NCI-H2227 (cell line): ENCODE results near the gene MUC13.
A peak's percentile ranks its signal among the peaks of the same experiment; 100 is the strongest.

ENCODE experiments used
- DNase-seq: peaks from one replicate; lab custom pipeline; 2025; ENCODE audit not compliant: unreplicated experiment; lab: John Stamatoyannopoulos, UW

MUC13 gene

GRCh38 chr3:124950026-124950425, 15.5 kb upstream of the MUC13 start:
- DNase-seq = no peak

- no peak for DNase-seq
Observed at GRCh38 chr3:124942613-124943012, 8.1 kb upstream of the MUC13 start.

DNA sequence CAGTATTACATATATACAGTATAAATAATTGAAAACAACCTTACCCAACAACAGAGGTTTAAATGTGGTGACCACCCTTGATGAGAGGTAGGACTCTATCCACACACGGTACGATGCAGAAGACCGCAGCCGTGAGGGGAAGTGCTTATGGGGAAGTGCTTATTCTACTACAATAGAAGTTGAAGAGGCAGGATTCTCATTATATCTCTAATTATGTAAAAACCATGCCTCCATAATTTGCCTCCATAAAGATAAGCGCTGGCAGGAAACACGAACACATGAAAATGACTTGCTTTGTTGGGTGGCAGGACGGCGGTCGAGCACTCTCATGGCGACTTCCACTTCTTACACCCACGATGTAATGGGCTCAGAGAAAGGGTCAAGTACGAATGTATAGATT, 7.2 kb upstream of the MUC13 start:
- DNase-seq = no peak

- DNase-seq = no peak
Observed at GRCh38 chr3:124939661-124940060, 5.1 kb upstream of the MUC13 start.

- no peak for DNase-seq
Observed at GRCh38 chr3:124938896-124939295, 4.3 kb upstream of the MUC13 start.

- DNase-seq = no peak
Observed at GRCh38 chr3:124937049-124937448, 2.5 kb upstream of the MUC13 start.

- DNase-seq = no peak
Observed at GRCh38 chr3:124935794-124936542, 1.4 kb upstream of the MUC13 start.

GRCh38 chr3:124935264-124935663, 713 bp upstream of the MUC13 start:
- no peak for DNase-seq

GRCh38 chr3:124928333-124929202, 6.0 kb downstream of the MUC13 start:
- DNase-seq = peak; percentile 41

- no peak for DNase-seq
Observed at GRCh38 chr3:124927574-124928045, 6.9 kb downstream of the MUC13 start.

DNA sequence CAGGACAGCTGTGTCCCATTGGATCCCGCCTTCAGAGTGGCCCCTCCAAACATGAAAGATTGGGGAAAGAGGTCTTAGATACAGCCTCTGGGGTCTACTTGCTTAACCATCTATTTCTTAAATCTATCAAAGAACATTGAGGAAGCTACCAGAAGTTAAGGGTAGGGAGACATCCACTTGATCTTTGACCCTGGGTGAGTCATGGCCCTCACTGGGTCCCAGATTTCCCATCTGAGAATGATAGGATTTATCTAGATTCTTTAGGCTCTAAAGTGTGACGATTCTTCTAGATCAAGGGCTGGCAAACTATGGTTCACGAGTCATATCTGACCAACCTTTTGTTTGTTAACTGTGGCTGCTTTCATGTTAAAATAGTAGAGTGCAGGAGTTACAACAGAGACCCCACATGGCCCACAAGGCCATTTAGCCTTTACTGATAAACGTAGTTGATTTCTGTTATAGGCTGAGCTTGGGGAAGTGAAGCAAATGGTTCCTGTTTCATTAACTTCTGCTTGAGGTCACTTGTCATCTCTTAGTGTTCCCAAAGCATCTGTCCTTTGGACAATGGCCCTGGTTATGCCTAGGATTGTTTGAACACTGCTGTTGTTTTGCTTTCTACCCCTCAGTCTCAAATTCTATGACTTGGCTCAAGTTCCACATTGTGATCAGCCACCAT, 8.0 kb downstream of the MUC13 start:
- DNase-seq = no peak

DNA sequence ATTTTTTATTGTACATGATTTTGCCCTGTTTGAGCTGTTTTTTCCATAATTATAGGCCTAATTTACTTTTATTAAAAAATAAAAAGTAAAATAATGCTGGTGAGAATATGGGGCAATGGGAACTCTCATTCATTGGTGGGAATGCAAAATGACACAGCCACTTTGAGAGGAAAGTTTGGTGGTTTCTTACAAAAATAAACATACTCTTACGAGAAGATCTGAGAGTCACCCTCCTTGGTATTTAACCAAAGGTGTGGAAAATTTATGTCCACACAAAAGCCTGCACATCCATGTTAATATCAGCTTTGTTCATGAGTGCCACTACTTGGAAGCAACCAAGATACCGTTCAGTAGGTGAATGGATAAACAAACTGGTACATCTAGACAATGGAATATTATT, 9.8 kb downstream of the MUC13 start:
- DNase-seq = no peak

DNA sequence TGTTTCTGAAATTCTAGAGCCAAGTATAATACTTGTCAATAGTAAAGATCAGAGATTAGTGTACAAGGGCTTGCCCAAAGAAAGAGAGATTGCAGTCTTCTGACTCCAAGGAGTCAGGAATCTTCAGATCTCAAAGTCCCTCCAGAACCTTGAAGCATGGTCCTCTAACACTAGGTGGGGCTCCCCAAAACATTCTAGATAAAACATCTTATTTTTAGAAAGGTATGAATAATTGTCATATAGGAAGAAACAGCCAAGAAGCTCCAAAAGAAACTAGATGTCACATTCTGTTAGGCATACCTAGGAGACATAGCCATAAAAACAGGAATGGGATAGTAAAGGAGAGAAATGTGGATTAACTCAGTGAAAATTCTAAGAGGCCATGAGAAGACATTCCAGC, 10.7 kb downstream of the MUC13 start:
- no peak for DNase-seq

- DNase-seq = no peak
Observed at GRCh38 chr3:124920718-124921117, 13.8 kb downstream of the MUC13 start.

GRCh38 chr3:124919756-124920155, 14.8 kb downstream of the MUC13 start:
- no peak for DNase-seq

GRCh38 chr3:124918524-124918923, 16.0 kb downstream of the MUC13 start:
- no peak for DNase-seq

- DNase-seq = no peak
Observed at GRCh38 chr3:124916837-124917409, 17.6 kb downstream of the MUC13 start.

DNA sequence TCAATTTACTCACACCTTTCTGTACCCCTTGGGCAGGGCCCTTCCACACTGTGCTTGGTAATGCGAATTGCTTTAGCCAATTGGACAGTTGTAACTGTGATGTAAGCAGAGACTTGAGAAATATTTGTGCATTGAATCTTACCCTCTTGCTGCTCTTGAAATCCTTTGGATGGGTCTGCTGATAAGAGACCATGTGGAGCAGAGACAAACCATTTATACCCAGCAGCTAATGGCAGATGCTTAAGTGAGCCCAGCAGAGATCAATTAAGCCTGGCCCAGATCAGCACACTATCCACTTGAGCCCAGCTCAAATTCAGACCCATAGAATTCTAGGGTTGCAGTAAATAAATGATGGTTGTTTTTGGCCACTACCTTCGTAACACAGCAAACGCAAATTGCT, 19.3 kb downstream of the MUC13 start:
- DNase-seq = no peak

DNA sequence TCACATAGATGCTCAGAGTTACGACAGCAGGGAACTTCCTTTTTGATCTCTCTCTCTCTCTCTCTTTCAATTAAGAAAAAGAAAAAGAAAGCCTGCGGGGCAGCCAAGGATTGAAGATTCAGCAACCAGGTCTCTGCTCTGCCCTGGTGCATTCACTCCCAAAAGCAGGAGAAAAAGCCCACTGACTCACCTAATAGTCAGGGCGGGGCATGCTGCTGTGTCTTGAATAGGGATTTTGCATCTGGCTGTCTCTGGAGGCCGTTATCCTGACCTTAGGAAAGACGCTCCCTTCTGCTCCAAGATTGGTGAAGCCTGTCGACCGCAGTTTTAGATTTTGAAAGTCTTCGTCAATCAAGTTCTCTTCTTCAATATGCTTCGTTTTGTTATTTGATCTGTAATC, 26.6 kb downstream of the MUC13 start:
- no peak for DNase-seq

- no peak for DNase-seq
Observed at GRCh38 chr3:124904835-124905492, 29.6 kb downstream of the MUC13 start.
